ENCODE results near the gene DLGAP1. TPM values are rescaled to one million over a fixed set of nuclear protein-coding genes. Genes with fewer than 3 reads are reported as not detected.
A peak's percentile ranks its signal among the peaks of the same experiment; 100 is the strongest.

Gene DLGAP1
- total and polyA plus RNA-seq, 2 of the 4 experiments (the other 2 are of a cell fraction), result under 0.01 to 0.09 TPM

GRCh38 chr18:3793545-3793944 lies 661.6 kb downstream of the DLGAP1 start:
- H4K5ac ChIP-seq (ENCODE audit: low read depth, low read length), result peak overlapping the region; percentile 47
- POLR2A ChIA-PET (ENCODE audit: unreplicated experiment), result no interaction called here
- H2BK15ac ChIP-seq (ENCODE audit: low read depth, low read length), result peak overlapping the region; percentile 94; the same call in 1 of the 3 replicates
- peak overlapping the region; percentile 68 to 71 for H4K8ac ChIP-seq (ENCODE audit: low read depth in 2 of 2, low read length in 2 of 2)
- peak overlapping the region; percentile 76 for H3K23ac ChIP-seq (ENCODE audit: low read depth, low read length)
- peak overlapping the region; percentile 80 for H3K18ac ChIP-seq (ENCODE audit: low read depth, low read length)
- TF ChIP-seq CEBPB (IDR thresholded peaks at IDR 0.05; ENCODE audit: low read depth, low read length), result peak; percentile 35; the same call in 1 of the 2 replicates
- TF ChIP-seq MXI1 (IDR thresholded peaks at IDR 0.05; ENCODE audit: borderline replicate concordance, low read depth, low read length), result no peak
- TF ChIP-seq FOS (IDR thresholded peaks at IDR 0.05; ENCODE audit: low read depth, low read length), result no peak
- no peak overlapping the region for H2AK9ac ChIP-seq (replicated peaks; ENCODE audit: low read depth, low read length, poor library complexity)
- H3K79me1 ChIP-seq (ENCODE audit: low read depth in 1 of 2, low read length in 2 of 2), result no peaks in the 10 kb centered on the region
- H3K4me1 ChIP-seq (ENCODE audit: control insufficient read depth, insufficient read depth, low read length), result peaks cover 10% of the 10 kb centered on the region
- H3K4me2 ChIP-seq (ENCODE audit: low read depth, low read length), result no peak overlapping the region
- peak overlapping the region; percentile 95 for H2BK120ac ChIP-seq (ENCODE audit: low read depth, low read length)
- H3K27me3 ChIP-seq (ENCODE audit: control insufficient read depth, insufficient read depth, low read length), result no peaks in the 10 kb centered on the region
- no peak overlapping the region for H3K9ac ChIP-seq (ENCODE audit: low read depth, low read length)
- H3K9me3 ChIP-seq (ENCODE audit: control insufficient read depth, insufficient read depth, low read length), result no peaks in the 10 kb centered on the region
- H2BK5ac ChIP-seq (ENCODE audit: low read depth, low read length, poor library complexity, severe bottlenecking), result peak overlapping the region; percentile 59
- BruUV-seq (replicated peaks), result no TSS peak
- intact Hi-C loops (cut with micrococcal nuclease), result no loop called here
- H3K56ac ChIP-seq (ENCODE audit: extremely low read depth, insufficient read depth, low read length), result no peak overlapping the region
- H4K91ac ChIP-seq (ENCODE audit: insufficient read depth, low read depth, low read length), result peak overlapping the region; percentile 92
- in situ Hi-C loops (cut with MboI; ENCODE audit: low sequenced_read_pairs), result no loop called here
- H2BK20ac ChIP-seq (ENCODE audit: low read depth, low read length), result peak overlapping the region; percentile 73
- peak; percentile 42 for ATAC-seq (ENCODE audit: low read depth)
- no peak overlapping the region for H3K4me3 ChIP-seq (ENCODE audit: insufficient read depth, low read depth, low read length)
- H2AK5ac ChIP-seq (ENCODE audit: low read depth, low read length), result peak overlapping the region; percentile 96
- peak; percentile 80 for DNase-seq
- no peaks in the 10 kb centered on the region for H4K20me1 ChIP-seq (ENCODE audit: insufficient read depth, low read length)
- H3K27ac ChIP-seq (ENCODE audit: insufficient read depth, low read length), result peak overlapping the region; percentile 14; the same call in 1 of the 2 replicates
- no peaks in the 10 kb centered on the region for H3K36me3 ChIP-seq (ENCODE audit: control insufficient read depth, insufficient read depth, low read length)
- peak overlapping the region; percentile 88 for H3K14ac ChIP-seq (replicated peaks; ENCODE audit: low read depth, low read length)
- 94% methylated on average over 2 of the region's 6 CpGs; no CpG with 5 or more reads in 1 of the 2 experiments for WGBS, 2 experiments (ENCODE audit: extremely low coverage in 2 of 2, insufficient read length in 1 of 2)
- CTCF ChIA-PET, result interaction anchor here (0.7 to 1.6 kb wide), 2 partner anchors 9 to 77 kb away, joined by 3 to 4 read pairs; no protein-coding TSS in a partner anchor
- dilution Hi-C loops (cut with HindIII; ENCODE audit: low sequenced_read_pairs, unreplicated experiment), result no loop called here
- H3K9me1 ChIP-seq (ENCODE audit: insufficient read depth, low read length), result peaks cover 13% of the 10 kb centered on the region
- H3K4ac ChIP-seq (ENCODE audit: low read depth, low read length), result peak overlapping the region; percentile 91
- H2AFZ ChIP-seq (replicated peaks; ENCODE audit: low read length, poor library complexity), result peak overlapping the region; percentile 82
